Cardiac fibroblast (primary cell): ENCODE results near the gene ING5.

ENCODE experiments used
- DNase-seq, 2 donors: peaks; one replicate each; pipeline versions ENCODE4 v3.0.0 to v3.0.0-alpha.2; 2010; ENCODE audit warnings: low read depth in 2 of 2
- H3K4me3 ChIP-seq, 2 donors: replicated peaks in 1 of 2; 1 replicate in 1 of 2; 2 replicates in 1 of 2; pipeline ENCODE4 v1.5.1; 2011; ENCODE audit warnings: low read depth in 2 of 2, low read length in 2 of 2, mild to moderate bottlenecking in 2 of 2, moderate library complexity in 1 of 2
- TF ChIP-seq, protein P1 (sequence below): IDR thresholded peaks from one replicate; pipeline ENCODE4 v1.5.1; 2011; ENCODE audit warnings: low read depth, mild to moderate bottlenecking, low read length, inconsistent platforms

ING5 gene

DNA sequence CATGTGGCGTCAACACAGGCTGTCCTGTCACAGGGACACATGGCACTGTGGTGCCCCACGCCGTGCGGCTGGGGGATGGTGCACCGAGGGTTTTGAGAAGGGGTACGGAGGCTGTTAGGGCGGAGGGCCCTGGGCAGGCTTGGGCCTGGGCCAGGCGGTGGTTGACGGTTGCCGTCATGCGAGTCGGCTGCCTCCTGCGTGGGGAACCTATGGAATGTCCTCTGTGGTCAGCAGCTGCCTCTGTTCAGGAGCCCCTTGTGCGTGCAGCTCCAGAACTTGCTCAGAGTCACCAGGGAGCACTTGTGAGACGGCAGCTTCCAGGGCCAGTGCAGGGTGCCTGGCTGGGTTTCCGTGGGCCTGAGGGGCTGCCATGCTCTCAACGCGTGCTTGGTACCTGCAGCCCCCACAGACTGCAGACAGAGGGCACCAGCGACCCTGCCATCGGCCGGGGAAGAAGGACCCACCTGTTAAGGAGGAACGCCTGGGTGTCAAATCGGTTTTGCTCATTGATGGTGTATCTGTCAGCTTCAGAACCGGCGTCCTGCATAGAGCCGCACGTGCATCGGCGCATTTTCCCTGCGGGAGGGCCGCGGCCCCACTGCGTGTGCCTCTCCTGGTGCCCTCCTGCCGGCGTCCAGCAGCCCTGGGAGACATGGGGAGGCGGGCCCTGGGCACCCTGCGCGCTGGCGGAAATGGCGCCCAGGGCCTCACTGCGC is 22.6 kb downstream of the ING5 start:
- no peak overlapping the region for H3K4me3 ChIP-seq
- TF ChIP-seq, protein P1, sequence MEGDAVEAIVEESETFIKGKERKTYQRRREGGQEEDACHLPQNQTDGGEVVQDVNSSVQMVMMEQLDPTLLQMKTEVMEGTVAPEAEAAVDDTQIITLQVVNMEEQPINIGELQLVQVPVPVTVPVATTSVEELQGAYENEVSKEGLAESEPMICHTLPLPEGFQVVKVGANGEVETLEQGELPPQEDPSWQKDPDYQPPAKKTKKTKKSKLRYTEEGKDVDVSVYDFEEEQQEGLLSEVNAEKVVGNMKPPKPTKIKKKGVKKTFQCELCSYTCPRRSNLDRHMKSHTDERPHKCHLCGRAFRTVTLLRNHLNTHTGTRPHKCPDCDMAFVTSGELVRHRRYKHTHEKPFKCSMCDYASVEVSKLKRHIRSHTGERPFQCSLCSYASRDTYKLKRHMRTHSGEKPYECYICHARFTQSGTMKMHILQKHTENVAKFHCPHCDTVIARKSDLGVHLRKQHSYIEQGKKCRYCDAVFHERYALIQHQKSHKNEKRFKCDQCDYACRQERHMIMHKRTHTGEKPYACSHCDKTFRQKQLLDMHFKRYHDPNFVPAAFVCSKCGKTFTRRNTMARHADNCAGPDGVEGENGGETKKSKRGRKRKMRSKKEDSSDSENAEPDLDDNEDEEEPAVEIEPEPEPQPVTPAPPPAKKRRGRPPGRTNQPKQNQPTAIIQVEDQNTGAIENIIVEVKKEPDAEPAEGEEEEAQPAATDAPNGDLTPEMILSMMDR: peak; percentile 29
- no peak for DNase-seq

DNA sequence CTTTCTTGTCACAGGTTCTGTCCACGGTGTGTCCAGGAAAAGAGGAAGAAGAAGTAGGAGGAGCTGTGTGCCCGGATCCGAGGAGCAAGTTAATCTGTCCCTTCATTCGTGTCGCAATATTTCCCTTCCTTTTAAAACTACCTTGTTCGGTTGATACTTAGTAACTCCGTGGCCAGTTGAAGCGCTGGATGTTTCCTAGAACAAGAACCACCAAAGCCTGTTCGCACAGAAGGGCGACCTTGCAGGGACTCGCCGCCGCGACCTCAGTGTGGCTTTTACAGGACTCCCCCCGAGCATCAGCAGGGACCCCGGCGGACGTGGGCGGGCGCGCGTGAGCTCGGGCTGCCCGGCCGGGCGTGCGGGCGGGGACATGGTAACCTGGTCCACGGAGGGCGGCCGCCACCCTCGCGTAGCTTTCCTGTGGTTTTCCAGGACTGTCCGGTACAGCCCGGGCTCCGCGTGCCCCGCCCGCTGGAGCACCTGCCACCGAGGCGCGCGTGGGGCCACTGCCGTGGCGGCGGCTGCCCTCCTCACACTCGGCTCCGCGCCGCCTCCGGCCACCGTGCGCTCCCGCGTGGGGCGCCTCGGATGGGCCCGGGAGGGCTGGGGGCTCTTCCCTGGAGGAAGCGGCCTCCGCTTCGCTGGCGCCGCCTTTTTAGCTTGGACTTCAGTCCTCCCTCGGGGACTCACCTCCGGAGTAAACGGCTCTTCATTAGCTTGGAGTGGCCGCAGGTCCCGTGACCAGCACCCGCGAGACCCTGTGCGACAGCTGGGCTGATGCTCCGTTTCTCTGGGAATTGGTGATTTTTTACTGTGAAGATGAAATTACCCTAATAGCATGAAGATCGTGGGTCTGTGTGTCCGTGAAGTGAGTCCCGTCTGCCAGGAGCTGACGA is 23.4 kb downstream of the ING5 start:
- H3K4me3 ChIP-seq: no peak overlapping the region
- TF ChIP-seq, protein P1: no peak
- DNase-seq: no peak

DNA sequence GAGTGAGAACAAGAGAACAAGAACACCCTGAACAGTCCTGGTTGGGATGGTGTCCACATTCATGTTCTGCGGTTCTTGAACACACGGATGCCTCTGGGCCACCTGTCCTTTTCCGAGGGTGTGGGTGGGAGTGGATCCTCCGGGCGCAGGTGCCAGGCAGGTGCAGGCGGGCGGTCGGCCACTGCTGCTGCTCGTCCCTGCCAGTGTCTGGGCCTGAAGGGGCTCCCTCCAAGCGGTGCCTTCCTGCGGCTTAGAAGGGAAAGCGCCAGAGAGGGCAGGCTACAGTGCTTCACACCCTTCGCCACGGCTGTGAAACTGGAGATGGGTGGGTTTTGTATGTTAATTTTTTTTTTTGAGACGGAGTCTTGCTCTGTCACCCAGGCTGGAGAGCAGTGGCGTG is 24.6 kb downstream of the ING5 start:
- no peak for DNase-seq
- TF ChIP-seq, protein P1: no peak
- no peak overlapping the region for H3K4me3 ChIP-seq

DNA sequence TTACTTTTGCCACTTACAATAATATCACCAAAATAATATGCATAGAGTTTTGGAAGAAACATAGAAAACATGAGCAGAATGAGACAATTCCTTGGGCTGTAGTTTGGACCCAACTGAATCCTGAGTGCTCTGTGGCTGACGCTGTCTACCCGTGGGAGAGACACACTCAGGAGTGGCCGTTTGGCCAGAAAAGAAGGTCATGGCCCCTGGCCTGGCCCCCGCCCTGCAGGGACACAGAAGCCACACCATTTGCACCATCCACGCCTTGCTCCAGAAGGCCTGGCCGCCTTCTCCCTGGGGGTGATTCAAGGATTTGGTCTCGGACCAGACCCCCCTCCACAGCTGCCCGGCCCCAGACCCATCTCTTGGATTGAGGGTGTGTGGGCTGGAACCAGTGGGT is 26.2 kb downstream of the ING5 start:
- TF ChIP-seq, protein P1: no peak
- H3K4me3 ChIP-seq: no peak overlapping the region
- DNase-seq: no peak

DNA sequence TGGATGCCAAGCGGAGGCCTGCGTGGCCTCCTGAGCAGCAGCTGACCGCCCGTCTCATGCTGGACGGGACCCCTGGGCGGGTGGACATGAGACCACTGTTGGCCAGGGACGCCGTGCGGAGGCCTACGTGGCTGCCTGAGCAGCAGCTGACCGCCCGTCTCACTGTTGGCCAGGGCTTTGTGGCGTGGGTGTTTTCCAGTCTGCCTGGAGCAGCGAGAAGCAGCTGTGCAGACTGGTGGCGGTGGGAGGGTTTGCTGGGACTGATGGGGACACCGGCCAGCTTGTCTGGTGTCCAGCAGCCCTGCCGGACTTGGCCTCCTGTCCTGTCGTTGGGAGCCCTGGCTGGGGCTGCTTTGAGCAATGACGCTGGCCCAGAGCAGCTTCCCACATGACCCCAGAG is 26.8 kb downstream of the ING5 start:
- DNase-seq: peak in 1 of 2 donors; percentile 13
- TF ChIP-seq, protein P1: no peak
- H3K4me3 ChIP-seq: no peak overlapping the region

DNA sequence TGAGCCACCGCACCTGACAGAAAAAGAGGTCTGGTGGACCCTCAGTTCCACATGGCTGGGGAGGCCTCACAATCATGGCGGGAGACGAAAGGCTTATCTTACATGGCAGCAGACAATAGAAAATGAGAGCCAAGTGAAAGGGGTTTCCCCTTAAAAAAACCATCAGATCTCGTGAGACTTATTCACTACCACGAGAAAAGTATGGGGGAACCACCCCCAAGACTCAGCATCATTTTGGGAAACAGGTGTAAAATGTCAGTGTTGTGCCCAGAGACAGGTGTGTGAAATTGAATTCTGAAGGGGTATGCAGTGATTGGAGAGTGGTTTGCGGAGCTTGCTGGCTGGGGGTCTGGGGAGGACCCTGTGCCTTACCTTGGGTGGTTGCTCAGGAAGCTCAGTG is 28.0 kb downstream of the ING5 start:
- DNase-seq: no peak
- TF ChIP-seq, protein P1: no peak
- no peak overlapping the region for H3K4me3 ChIP-seq
